Natural killer cell (primary cell): Measurements from ENCODE around the gene ENPP5. TPM values are rescaled to one million over a fixed set of nuclear protein-coding genes. Genes with fewer than 3 reads are reported as not detected.
"Not testable (repeated sequence)": the region's sequence is repeated elsewhere in the genome, so short reads cannot be mapped to it uniquely, and the experiment has no call there.

Experiments used
- ATAC-seq, 3 donors: fragments of 150-1000 bp in 2 of 3; fragments of 200-7000 bp in 1 of 3; cut with Tn5 transposase; 1 replicate in 1 of 3; 2 replicates in 2 of 3; pipeline ENCODE4 v1.10.0; 2021; ENCODE audit warnings: mild to moderate bottlenecking in 2 of 3, moderate library complexity in 2 of 3
- DNase-seq, 2 donors: peaks; one replicate each; pipeline versions ENCODE4 v3.0.0 to v3.0.0-alpha.2; 2013 to 2021; ENCODE audit warnings: mixed read lengths in 1 of 2
- H3K27ac ChIP-seq: one replicate; pipeline ENCODE4 v1.5.1; 2013; ENCODE audit warnings: mild to moderate bottlenecking, low read length
- H3K27me3 ChIP-seq: one replicate; pipeline ENCODE4 v1.6.1; 2013; ENCODE audit warnings: low read length; ENCODE audit not compliant: control insufficient read depth, insufficient read depth
- H3K36me3 ChIP-seq: one replicate; pipeline ENCODE4 v1.6.1; 2013; ENCODE audit warnings: low read length; ENCODE audit not compliant: control insufficient read depth, insufficient read depth
- H3K4me1 ChIP-seq: one replicate; pipeline ENCODE4 v1.6.1; 2013; ENCODE audit warnings: low read length; ENCODE audit not compliant: control insufficient read depth, insufficient read depth
- H3K4me3 ChIP-seq: one replicate; pipeline ENCODE4 v1.5.1; 2013; ENCODE audit warnings: low read length
- H3K9me3 ChIP-seq: one replicate; pipeline ENCODE4 v1.6.1; 2013; ENCODE audit warnings: low read length; ENCODE audit not compliant: control insufficient read depth, insufficient read depth
- H3K27ac Mint-ChIP-seq, 2 donors: one replicate each; pipeline ENCODE4 v1.8.0; 2022; ENCODE audit warnings: mild to moderate bottlenecking in 2 of 2, mixed read lengths in 2 of 2, moderate library complexity in 1 of 2
- H3K27me3 Mint-ChIP-seq, 2 donors: one replicate each; pipeline ENCODE4 v1.8.0; 2022; ENCODE audit warnings: low read depth in 2 of 2, mixed read lengths in 2 of 2
- H3K36me3 Mint-ChIP-seq: one replicate; pipeline ENCODE4 v1.8.0; 2022; ENCODE audit warnings: mixed read lengths
- H3K4me1 Mint-ChIP-seq, 2 donors: one replicate each; pipeline ENCODE4 v1.8.0; 2022; ENCODE audit warnings: mixed read lengths in 2 of 2
- H3K4me3 Mint-ChIP-seq: one replicate; pipeline ENCODE4 v1.8.0; 2022; ENCODE audit warnings: mild to moderate bottlenecking, moderate library complexity, mixed read lengths
- H3K9me3 Mint-ChIP-seq, 2 donors: one replicate each; pipeline ENCODE4 v1.8.0; 2022; ENCODE audit warnings: mixed read lengths in 2 of 2
- WGBS: methylation state at CpG from one replicate; pipeline ENCODE4 v1.1.7; 2013; ENCODE audit warnings: missing lambda C conversion rate; ENCODE audit not compliant: insufficient coverage; 5-methylcytosine and 5-hydroxymethylcytosine counted together
- intact Hi-C: fragments of 100-400 bp; cut with micrococcal nuclease; formaldehyde crosslinking; loops from one replicate; pipeline ENCODE4 v1.14.2; 2022
- total RNA-seq, 4 donors: library from RNA; stranded (reverse); fragments of 120-200 nt in 1 of 4; gene quantifications; one replicate each; pipeline versions ENCODE4 v1.2.3 to v1.2.4, GENCODE V29; 2013 to 2022
- TF ChIP-seq, protein P1 (sequence below): fragments of 200-600 bp; IDR thresholded peaks from one replicate; pipeline ENCODE4 v1.8.0; 2022; ENCODE audit warnings: antibody characterized with exemption

Gene ENPP5
- total RNA-seq, 3 donors from 2014 or later (not counting 1 experiment from before 2014, with no cell fraction given): 9.3 to 13.4 (median 9.6) TPM

DNA sequence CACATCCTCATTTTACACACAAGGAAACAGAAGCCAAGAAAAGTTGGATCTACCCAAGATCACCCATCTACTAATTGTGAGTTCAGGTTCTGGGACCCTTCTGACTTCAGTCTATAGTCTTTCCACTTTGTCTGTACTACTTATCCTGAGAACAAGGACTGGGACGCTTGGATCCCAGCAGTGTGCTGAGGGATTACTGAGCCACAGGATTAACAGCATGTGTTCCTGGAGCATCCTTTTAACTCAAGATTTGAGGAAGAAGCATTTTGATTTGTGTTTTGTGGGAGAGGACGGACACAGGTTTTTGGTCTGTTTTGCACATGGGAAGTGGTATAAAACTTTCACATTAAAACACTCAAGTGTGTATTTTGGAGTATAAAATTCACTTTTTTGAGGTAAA is 36.6 kb downstream of the ENPP5 start:
- H3K27ac ChIP-seq: no peak overlapping the region
- Mint-ChIP-seq H3K9me3 (no peaks in the 10 kb centered on the region), H3K36me3 (no peaks in the 10 kb centered on the region), H3K4me1 (peaks cover 69 to 71% of the 10 kb centered on the region in 2 donors), H3K27ac (peak overlapping the region; percentile 50 to 79), H3K27me3 (no peaks in the 10 kb centered on the region), H3K4me3 (peak overlapping the region; percentile 28)
- no peaks in the 10 kb centered on the region for H3K27me3 ChIP-seq
- no peaks in the 10 kb centered on the region for H3K9me3 ChIP-seq
- DNase-seq: no peak
- H3K4me3 ChIP-seq: no peak overlapping the region
- ATAC-seq: no peak
- 96% methylated on average over 1 of the region's 2 CpGs for WGBS
- no peaks in the 10 kb centered on the region for H3K36me3 ChIP-seq
- peaks cover 8% of the 10 kb centered on the region for H3K4me1 ChIP-seq
- TF ChIP-seq, protein P1, sequence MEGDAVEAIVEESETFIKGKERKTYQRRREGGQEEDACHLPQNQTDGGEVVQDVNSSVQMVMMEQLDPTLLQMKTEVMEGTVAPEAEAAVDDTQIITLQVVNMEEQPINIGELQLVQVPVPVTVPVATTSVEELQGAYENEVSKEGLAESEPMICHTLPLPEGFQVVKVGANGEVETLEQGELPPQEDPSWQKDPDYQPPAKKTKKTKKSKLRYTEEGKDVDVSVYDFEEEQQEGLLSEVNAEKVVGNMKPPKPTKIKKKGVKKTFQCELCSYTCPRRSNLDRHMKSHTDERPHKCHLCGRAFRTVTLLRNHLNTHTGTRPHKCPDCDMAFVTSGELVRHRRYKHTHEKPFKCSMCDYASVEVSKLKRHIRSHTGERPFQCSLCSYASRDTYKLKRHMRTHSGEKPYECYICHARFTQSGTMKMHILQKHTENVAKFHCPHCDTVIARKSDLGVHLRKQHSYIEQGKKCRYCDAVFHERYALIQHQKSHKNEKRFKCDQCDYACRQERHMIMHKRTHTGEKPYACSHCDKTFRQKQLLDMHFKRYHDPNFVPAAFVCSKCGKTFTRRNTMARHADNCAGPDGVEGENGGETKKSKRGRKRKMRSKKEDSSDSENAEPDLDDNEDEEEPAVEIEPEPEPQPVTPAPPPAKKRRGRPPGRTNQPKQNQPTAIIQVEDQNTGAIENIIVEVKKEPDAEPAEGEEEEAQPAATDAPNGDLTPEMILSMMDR: no peak
- intact Hi-C loops: no loop called here

- ATAC-seq, H3K27me3 ChIP-seq, H3K4me3 ChIP-seq, H3K27ac ChIP-seq, H3K27me3 Mint-ChIP-seq, intact Hi-C loops, H3K27ac Mint-ChIP-seq, H3K36me3 ChIP-seq, DNase-seq, H3K36me3 Mint-ChIP-seq, H3K9me3 ChIP-seq, H3K9me3 Mint-ChIP-seq: not testable (repeated sequence)
- peaks cover 62 to 68% of the 10 kb centered on the region in 2 donors for H3K4me1 Mint-ChIP-seq
- peaks cover 14% of the 10 kb centered on the region for H3K4me1 ChIP-seq
- peak overlapping the region; percentile 49 for H3K4me3 Mint-ChIP-seq
- WGBS: no CpG with 5 or more reads among the region's 1 CpG
These were observed 39.5 kb downstream of the ENPP5 start for GRCh38 chr6:46131291-46131690.

DNA sequence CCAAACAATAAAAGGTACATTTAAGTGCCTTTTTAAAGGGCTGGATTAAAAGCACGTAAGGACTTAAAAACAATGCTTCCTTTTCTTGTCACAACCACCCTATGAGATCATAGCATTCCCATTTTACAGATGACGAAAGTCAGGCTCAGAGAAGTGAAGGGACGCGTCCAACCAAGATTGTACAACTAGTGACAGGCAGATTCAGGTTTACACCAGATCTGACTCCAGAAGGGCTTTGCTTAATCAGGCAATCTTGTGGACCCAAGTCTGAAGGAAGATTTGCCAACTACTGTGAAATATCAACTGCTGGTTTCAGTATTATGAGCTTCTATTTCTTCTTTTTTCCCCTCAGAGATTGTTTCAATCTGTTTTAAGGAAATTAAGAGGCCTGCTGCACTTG is 40.1 kb downstream of the ENPP5 start:
- Mint-ChIP-seq H3K4me3 (peak overlapping the region; percentile 97), H3K9me3 (no peaks in the 10 kb centered on the region), H3K27me3 (no peaks in the 10 kb centered on the region), H3K27ac (peak overlapping the region; percentile 89 to 99), H3K36me3 (no peaks in the 10 kb centered on the region), H3K4me1 (peaks cover 59 to 68% of the 10 kb centered on the region in 2 donors)
- TF ChIP-seq, protein P1: no peak
- WGBS: 53% methylated on average over 4 of the region's 4 CpGs
- Histone ChIP-seq H3K4me1 (peaks cover 18% of the 10 kb centered on the region), H3K36me3 (no peaks in the 10 kb centered on the region), H3K4me3 (peak overlapping the region; percentile 84), H3K27me3 (no peaks in the 10 kb centered on the region), H3K9me3 (no peaks in the 10 kb centered on the region), H3K27ac (peak overlapping the region; percentile 83)
- peak in 1 of 2 donors; percentile 30 for DNase-seq
- intact Hi-C loops: no loop called here
- no peak for ATAC-seq

DNA sequence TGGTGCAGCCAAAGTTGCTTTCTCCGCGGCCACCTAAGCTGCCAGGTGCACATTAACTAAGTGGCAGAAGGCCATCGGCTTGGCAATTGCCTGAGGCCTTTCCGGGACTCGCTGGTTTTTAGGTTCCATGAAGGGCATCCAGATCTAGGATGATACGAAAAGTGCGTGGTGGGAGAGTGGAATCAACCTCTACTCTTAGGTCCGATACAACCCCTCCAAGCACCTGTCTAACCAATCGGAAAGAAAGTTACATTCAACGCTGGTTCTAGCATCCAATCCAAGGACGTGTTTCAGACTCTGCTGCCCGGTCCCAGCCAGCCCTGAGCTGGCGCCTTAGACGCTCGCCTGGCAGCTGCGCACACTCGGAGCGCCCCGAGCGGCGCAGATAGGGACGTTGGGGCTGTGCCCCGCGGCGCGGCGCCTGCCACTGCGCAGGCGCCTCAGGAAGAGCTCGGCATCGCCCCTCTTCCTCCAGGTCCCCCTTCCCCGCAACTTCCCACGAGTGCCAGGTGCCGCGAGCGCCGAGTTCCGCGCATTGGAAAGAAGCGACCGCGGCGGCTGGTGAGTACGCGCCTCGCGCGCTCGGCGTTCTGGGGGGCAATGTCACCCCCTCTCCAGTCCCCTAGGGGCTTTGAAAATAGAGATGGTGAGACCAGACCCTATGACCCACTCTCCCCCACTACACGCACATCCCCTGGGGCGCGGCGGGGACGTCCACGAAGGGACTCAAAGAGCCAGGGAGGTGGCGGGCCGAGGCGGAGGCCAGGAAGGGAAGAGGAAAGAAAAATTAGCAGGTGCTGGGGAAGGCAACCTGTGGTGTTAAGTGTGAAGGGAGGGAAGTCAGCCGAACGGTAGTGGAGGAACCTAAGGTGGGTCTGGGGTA is 40.9 kb downstream of the ENPP5 start, which contains the start of gene ENPP4:
TSS of gene ENPP4 (plus strand) at position 361 of the 883 bp plus-strand sequence. CDS start 9,595 bp downstream, outside the sequence.
- Mint-ChIP-seq H3K9me3 (no peaks in the 10 kb centered on the region), H3K4me3 (peak within 1 kb of the TSS; percentile 97), H3K27me3 (no peaks in the 10 kb centered on the region), H3K4me1 (peaks cover 52 to 61% of the 10 kb centered on the region in 2 donors), H3K36me3 (no peaks in the 10 kb centered on the region), H3K27ac (peak within 1 kb of the TSS; percentile 89 to 99)
- Histone ChIP-seq H3K4me3 (peak within 1 kb of the TSS; percentile 84), H3K27ac (peak within 1 kb of the TSS; percentile 83), H3K9me3 (no peaks in the 10 kb centered on the region), H3K36me3 (no peaks in the 10 kb centered on the region), H3K4me1 (peaks cover 18% of the 10 kb centered on the region), H3K27me3 (no peaks in the 10 kb centered on the region)
- intact Hi-C loops: loop anchor here (1.0 kb wide), 1 partner anchor 41 kb away; no protein-coding TSS in a partner anchor
- peak; percentile 82 to 96 for DNase-seq
- TF ChIP-seq, protein P1: no peak
- WGBS: 0% methylated on average over 59 of the region's 61 CpGs
- ATAC-seq: peak; percentile 97 to 100 (median 97)
